SK-N-SH (cell line): ENCODE measurements around the gene FHOD3. TPM values are rescaled to one million over a fixed set of nuclear protein-coding genes. Genes with fewer than 3 reads are reported as not detected.

Experiments
- CTCF ChIA-PET: fragments of 300-600, 350-600 bp; formaldehyde crosslinking; extraction: SDS; loops from one replicate; lab custom pipeline; 2021; lab: Yijun Ruan, JAX
- POLR2A ChIA-PET: fragments of 350-600 bp; sonication (Branson Sonifier 250); formaldehyde crosslinking; extraction: SDS; loops from one replicate; lab custom pipeline; 2020; ENCODE audit warnings: antibody characterized with exemption, inconsistent platforms; lab: Yijun Ruan, JAX
- DNase-seq: peaks from one replicate; pipeline ENCODE4 v3.0.0; 2012
- H2AFZ ChIP-seq: fragments of 200-600 bp; sonication (generic); 2 replicates; pipeline ENCODE4 v1.8.1; 2016; ENCODE audit warnings: antibody characterized with exemption, mild to moderate bottlenecking, low read depth
- H3F3A ChIP-seq: fragments of 200-600 bp; sonication (generic); replicated peaks from 2 replicates; pipeline ENCODE3; 2016; ENCODE audit warnings: antibody characterized with exemption, mild to moderate bottlenecking; ENCODE audit not compliant: insufficient read depth
- H3K27ac ChIP-seq, 2 experiments: fragments of 200-500 bp in 1 of 2; fragments of 200-600 bp in 1 of 2; sonication (Bioruptor generic) in 1 of 2; sonication (generic), shearing (Covaris generic) in 1 of 2; 2 replicates each; pipeline versions ENCODE4 v1.5.1 to v1.6.1; 2014 to 2016; ENCODE audit warnings: low read depth in 2 of 2, inconsistent platforms in 1 of 2, low read length in 1 of 2, mild to moderate bottlenecking in 1 of 2, mixed read lengths in 1 of 2
- H3K27me3 ChIP-seq: fragments of 200-600 bp; sonication (generic), shearing (Covaris generic); 2 replicates; pipeline ENCODE4 v1.6.1; 2016; ENCODE audit warnings: mixed run types; ENCODE audit not compliant: insufficient read depth
- H3K36me3 ChIP-seq, 2 experiments: fragments of 200-500 bp in 1 of 2; fragments of 200-600 bp in 1 of 2; sonication (Bioruptor generic) in 1 of 2; sonication (generic) in 1 of 2; replicated peaks in 1 of 2; 2 replicates each; pipeline versions ENCODE3 to v1.5.1; 2014 to 2016; ENCODE audit warnings: low read length in 1 of 2, mild to moderate bottlenecking in 1 of 2; ENCODE audit not compliant: insufficient read depth in 2 of 2, control insufficient read depth in 1 of 2
- H3K4me1 ChIP-seq, 2 experiments: fragments of 200-500 bp in 1 of 2; fragments of 200-600 bp in 1 of 2; sonication (Bioruptor generic) in 1 of 2; sonication (generic), shearing (Covaris generic) in 1 of 2; 2 replicates each; pipeline versions ENCODE4 v1.5.1 to v1.6.1; 2014 to 2016; ENCODE audit warnings: low read depth in 1 of 2, low read length in 1 of 2, mixed run types in 1 of 2; ENCODE audit not compliant: insufficient read depth in 2 of 2, control insufficient read depth in 1 of 2
- H3K4me2 ChIP-seq: fragments of 200-600 bp; sonication (generic), shearing (Covaris generic); 2 replicates; pipeline ENCODE4 v1.6.1; 2017; ENCODE audit warnings: mixed run types
- H3K4me3 ChIP-seq, 2 experiments: fragments of 200-500 bp in 1 of 2; fragments of 200-600 bp in 1 of 2; sonication (Bioruptor generic) in 1 of 2; sonication (generic), shearing (Covaris generic) in 1 of 2; 2 replicates each; pipeline versions ENCODE4 v1.5.1 to v1.8.1; 2014 to 2016; ENCODE audit warnings: low read depth in 2 of 2, inconsistent platforms in 1 of 2, low read length in 1 of 2, mild to moderate bottlenecking in 1 of 2, mixed read lengths in 1 of 2, moderate library complexity in 1 of 2
- H3K79me2 ChIP-seq: fragments of 200-600 bp; sonication (generic); 2 replicates; pipeline ENCODE4 v1.8.1; 2017; ENCODE audit warnings: mild to moderate bottlenecking; ENCODE audit not compliant: insufficient read depth
- H3K9ac ChIP-seq: fragments of 200-600 bp; sonication (generic); 2 replicates; pipeline ENCODE4 v1.6.1; 2017; ENCODE audit warnings: mixed run types
- H3K9me2 ChIP-seq: fragments of 200-600 bp; sonication (generic); 2 replicates; pipeline ENCODE4 v1.6.1; 2017; ENCODE audit warnings: mixed run types
- H3K9me3 ChIP-seq: fragments of 200-600 bp; sonication (generic); 2 replicates; pipeline ENCODE4 v1.6.1; 2017; ENCODE audit warnings: mixed run types, mild to moderate bottlenecking, moderate library complexity
- H4K20me1 ChIP-seq: fragments of 200-600 bp; sonication (generic); 2 replicates; pipeline ENCODE4 v1.6.1; 2017; ENCODE audit warnings: mild to moderate bottlenecking, mixed run types; ENCODE audit not compliant: insufficient read depth
- CTCF ChIP-seq: fragments of 200-600 bp; sonication (generic); IDR thresholded peaks from 2 replicates; pipeline ENCODE4 v1.6.1; 2017; ENCODE audit warnings: antibody characterized with exemption, mild to moderate bottlenecking, moderate library complexity
- ELF1 ChIP-seq: IDR thresholded peaks from 2 replicates; pipeline ENCODE4 v1.4.0; 2012
- EP300 ChIP-seq, 2 experiments: IDR thresholded peaks; 2 replicates each; pipeline versions ENCODE4 v1.4.0 to v1.6.1; 2012; ENCODE audit warnings: borderline replicate concordance in 1 of 2, low read depth in 1 of 2, low read length in 1 of 2
- GATA2 ChIP-seq: sonication (generic); formaldehyde crosslinking; IDR thresholded peaks from 2 replicates; pipeline ENCODE4 v1.5.0; 2020; ENCODE audit warnings: mild to moderate bottlenecking, missing genetic modification reagents
- JUND ChIP-seq: IDR thresholded peaks from 2 replicates; pipeline ENCODE4 v1.4.0; 2012
- MAX ChIP-seq: IDR thresholded peaks from 2 replicates; pipeline ENCODE4 v1.4.0; 2012; ENCODE audit warnings: low read depth
- MXI1 ChIP-seq: IDR thresholded peaks from 2 replicates; pipeline ENCODE4 v1.6.1; 2012; ENCODE audit warnings: mild to moderate bottlenecking, low read depth, low read length, improper control_type of control experiment
- NFIC ChIP-seq: IDR thresholded peaks from 2 replicates; pipeline ENCODE4 v1.4.0; 2012; ENCODE audit warnings: borderline replicate concordance
- PBX3 ChIP-seq: IDR thresholded peaks from 2 replicates; pipeline ENCODE4; 2012
- RAD21 ChIP-seq: IDR thresholded peaks from 2 replicates; pipeline ENCODE4 v1.6.1; 2012; ENCODE audit warnings: mild to moderate bottlenecking, low read length
- SMC3 ChIP-seq: IDR thresholded peaks from 2 replicates; pipeline ENCODE4 v1.6.1; 2012; ENCODE audit warnings: low read depth, low read length, improper control_type of control experiment
- TAF1 ChIP-seq: IDR thresholded peaks from 2 replicates; pipeline ENCODE4 v1.6.1; 2012; ENCODE audit warnings: low read depth, mild to moderate bottlenecking, low read length, moderate library complexity, borderline replicate concordance
- TCF12 ChIP-seq: IDR thresholded peaks from 2 replicates; pipeline ENCODE4 v1.4.0; 2012
- USF1 ChIP-seq: IDR thresholded peaks from 2 replicates; pipeline ENCODE4 v1.4.0; 2012; ENCODE audit warnings: low read depth, borderline replicate concordance
- USF2 ChIP-seq: fragments of 150-350 bp; IDR thresholded peaks from 2 replicates; pipeline ENCODE4 v1.6.1; 2017; ENCODE audit warnings: antibody characterized with exemption, low read length, low read depth, borderline replicate concordance
- ZBTB33 ChIP-seq: IDR thresholded peaks from 2 replicates; pipeline ENCODE4 v1.4.0; 2012; ENCODE audit warnings: low read depth, borderline replicate concordance
- WGBS: methylation state at CpG from one replicate; pipeline ENCODE4 v1.1.6; 2017; ENCODE audit warnings: low lambda C conversion rate; 5-methylcytosine and 5-hydroxymethylcytosine counted together
- polyA plus RNA-seq, 3 experiments: library from polyadenylated mRNA; depleted of rRNA; stranded (reverse); fragments of >200 nt; gene quantifications; 2 replicates each; pipeline ENCODE4 v1.2.3, GENCODE V29; 2012

Gene FHOD3
- polyA plus RNA-seq, 1 of the 3 experiments (the other 2 are of a cell fraction): 10.9 TPM

GRCh38 chr18:36522509-36522908, 225.0 kb downstream of the FHOD3 start (continued):
- TF ChIP-seq SMC3: no peak
- TF ChIP-seq MXI1: no peak
- no peak for TF ChIP-seq ELF1
- TF ChIP-seq TCF12: no peak

- Histone ChIP-seq H3K27ac (no peak overlapping the region), H2AFZ (no peak overlapping the region), H3K4me1 (peaks cover 0 to 8% of the 10 kb centered on the region in 2 experiments; a peak in 1 of 4 replicates), H3K36me3 (no peaks in the 10 kb centered on the region), H3K9me2 (no peaks in the 10 kb centered on the region), H3K27me3 (no peaks in the 10 kb centered on the region), H3K9ac (no peak overlapping the region), H4K20me1 (no peaks in the 10 kb centered on the region), H3K79me2 (no peaks in the 10 kb centered on the region), H3K9me3 (no peaks in the 10 kb centered on the region), H3K4me2 (no peak overlapping the region), H3K4me3 (no peak overlapping the region), H3F3A (no peaks in the 10 kb centered on the region)
- ChIA-PET CTCF (no interaction called here), POLR2A (no interaction called here)
- 79% methylated on average over 3 of the region's 3 CpGs for WGBS
- no peak for DNase-seq
- TF ChIP-seq RAD21: no peak
- TF ChIP-seq NFIC: no peak
- no peak for TF ChIP-seq MXI1
- no peak for TF ChIP-seq ZBTB33
- no peak for TF ChIP-seq JUND
- no peak for TF ChIP-seq GATA2
- no peak for TF ChIP-seq USF2
- TF ChIP-seq USF1: no peak
- no peak for TF ChIP-seq TAF1
These were observed 228.4 kb downstream of the FHOD3 start for GRCh38 chr18:36525913-36526312.

- Histone ChIP-seq H4K20me1 (no peaks in the 10 kb centered on the region), H3K27ac (no peak overlapping the region), H2AFZ (no peak overlapping the region), H3K4me2 (no peak overlapping the region), H3F3A (no peaks in the 10 kb centered on the region), H3K36me3 (no peaks in the 10 kb centered on the region), H3K4me3 (no peak overlapping the region), H3K79me2 (no peaks in the 10 kb centered on the region), H3K9ac (no peak overlapping the region), H3K27me3 (no peaks in the 10 kb centered on the region), H3K9me2 (no peaks in the 10 kb centered on the region), H3K4me1 (peaks cover 0 to 8% of the 10 kb centered on the region in 2 experiments; a peak in 1 of 4 replicates), H3K9me3 (no peaks in the 10 kb centered on the region)
- DNase-seq: no peak
- WGBS: 68% methylated on average over 4 of the region's 4 CpGs
- POLR2A ChIA-PET: no interaction called here
- CTCF ChIA-PET: interaction anchor here (1.0 kb wide), 1 partner anchor 11 kb away, joined by 3 read pairs; no protein-coding TSS in a partner anchor
- TF ChIP-seq MAX: no peak
- no peak for TF ChIP-seq EP300 (IDR thresholded peaks at IDR 0.05; ENCODE audit: borderline replicate concordance in 1 of 2, low read depth in 1 of 2, low read length in 1 of 2)
- no peak for TF ChIP-seq PBX3
- TF ChIP-seq CTCF: no peak
These were observed 229.1 kb downstream of the FHOD3 start for GRCh38 chr18:36526611-36527010.
